DMS153 (cell line): Measurements from ENCODE around the gene DCAF7.

Experiments
- DNase-seq: peaks from one replicate; lab custom pipeline; 2025; lab: John Stamatoyannopoulos, UW

Gene DCAF7

DNA sequence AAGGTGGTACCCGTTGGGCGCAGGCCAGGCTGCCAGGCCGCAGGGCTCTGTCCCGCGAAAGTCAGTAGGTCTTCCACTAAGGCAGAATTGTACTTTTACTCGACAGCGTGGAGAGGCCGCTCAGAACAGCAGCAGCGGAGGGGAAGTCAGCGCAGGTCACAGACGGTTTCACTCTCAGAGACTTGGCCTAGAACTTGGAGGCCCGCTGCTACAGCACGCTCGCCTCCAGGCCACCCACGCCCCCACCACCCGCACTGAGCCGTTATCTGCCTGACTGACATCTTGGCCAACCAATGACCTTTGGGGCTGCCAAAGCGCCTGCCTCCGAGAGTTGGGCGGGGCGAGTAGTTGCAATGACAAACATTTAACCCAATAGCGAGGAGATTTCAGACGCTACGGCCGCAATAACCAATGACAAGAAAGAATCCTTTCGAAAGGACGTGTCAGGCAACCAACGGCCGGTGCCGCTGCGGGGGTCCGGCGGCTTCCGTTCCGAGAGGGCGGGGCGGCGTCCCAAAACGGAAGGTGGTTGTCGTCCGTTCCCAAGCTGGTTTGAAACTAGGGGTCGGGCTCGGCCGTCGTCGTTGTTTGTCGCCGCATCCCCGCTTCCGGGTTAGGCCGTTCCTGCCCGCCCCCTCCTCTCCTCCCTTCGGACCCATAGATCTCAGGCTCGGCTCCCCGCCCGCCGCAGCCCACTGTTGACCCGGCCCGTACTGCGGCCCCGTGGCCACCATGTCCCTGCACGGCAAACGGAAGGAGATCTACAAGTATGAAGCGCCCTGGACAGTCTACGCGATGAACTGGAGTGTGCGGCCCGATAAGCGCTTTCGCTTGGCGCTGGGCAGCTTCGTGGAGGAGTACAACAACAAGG lies at the start of gene DCAF7:
DCAF7 (plus strand) TSS at position 532 of the 871 bp plus-strand sequence; CDS start at position 733, 201 bp downstream.
- peak; percentile 99 for DNase-seq

DNA sequence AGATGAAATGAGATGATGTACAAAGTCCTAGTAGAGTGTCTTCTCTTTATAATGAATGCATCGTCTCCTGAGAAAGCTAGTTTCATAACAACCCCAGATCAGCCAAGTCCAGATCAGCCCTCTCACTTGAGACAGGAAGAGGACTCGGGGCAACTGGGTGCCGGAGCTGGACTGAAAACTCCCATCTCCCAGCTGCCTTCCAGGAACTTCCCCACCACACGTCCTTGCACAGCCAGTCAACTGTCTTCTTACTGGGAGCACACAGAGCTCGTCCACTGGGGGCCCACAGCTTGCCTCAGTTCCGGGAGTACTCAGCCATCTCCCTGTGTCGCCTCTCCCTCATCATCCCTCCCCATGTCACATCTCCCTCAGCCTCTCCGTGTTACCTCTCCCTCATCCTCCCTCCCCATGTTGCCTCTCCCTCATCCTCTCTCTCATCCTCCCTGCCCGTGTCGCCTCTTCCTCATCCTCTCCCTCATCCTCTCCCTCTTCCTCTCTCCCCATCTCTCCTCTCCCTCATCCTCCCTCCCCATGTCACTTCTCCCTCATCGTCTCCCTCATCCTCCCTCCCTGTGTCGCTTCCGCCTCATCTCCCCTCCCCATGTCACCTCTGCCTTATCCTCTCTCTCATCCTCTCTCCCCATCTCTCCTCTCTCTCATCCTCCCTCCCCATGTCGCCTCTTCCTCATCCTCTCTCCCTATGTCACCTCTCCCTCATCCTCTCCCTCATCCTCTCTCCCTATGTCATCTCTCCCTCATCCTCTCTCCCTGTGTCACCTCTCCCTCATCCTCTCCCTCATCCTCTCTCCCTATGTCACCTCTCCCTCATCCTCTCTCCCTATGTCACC lies 49.5 kb upstream of the DCAF7 start:
- DNase-seq = no peak

- peak; percentile 74 for DNase-seq
Measured at GRCh38 chr17:63503341-63503705, 47.0 kb upstream of the DCAF7 start.

DNA sequence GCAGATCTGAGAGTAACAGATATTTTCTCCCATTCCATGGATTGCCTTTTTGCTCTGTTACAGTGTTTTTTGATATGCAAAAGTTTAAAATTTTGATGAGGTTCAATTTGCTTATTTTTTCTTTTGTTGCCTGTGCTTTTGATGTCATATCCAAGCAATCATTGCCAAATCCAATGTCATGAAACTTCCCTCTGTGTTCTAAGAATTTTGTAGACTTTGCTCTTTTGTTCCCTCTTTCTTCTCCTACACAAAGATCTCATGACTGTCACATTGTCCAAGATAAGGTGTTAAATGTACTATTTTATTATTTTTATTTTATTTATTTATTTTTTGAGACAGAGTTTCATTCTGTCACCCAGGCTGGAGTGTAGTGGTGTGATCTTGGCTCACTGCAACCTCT lies 46.0 kb upstream of the DCAF7 start:
- no peak for DNase-seq

DNA sequence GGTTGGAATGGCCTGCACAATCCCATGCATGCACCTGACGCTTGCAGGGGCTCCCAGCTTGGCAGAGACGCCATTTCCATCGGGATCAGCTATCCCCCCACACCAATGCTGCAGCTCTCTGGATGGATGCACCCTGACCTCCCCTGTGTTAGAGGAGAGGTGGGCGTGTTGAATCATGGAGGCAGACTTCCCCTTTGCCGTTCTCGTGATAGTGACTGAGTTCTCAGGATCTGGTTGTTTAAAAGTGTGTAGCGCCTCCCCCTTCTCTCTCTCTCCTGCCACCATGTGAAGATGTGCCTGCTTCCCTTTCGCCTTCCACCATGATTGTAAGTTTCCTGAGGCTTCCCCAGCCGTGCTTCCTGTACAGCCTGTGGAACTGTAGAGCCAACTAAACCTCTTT lies 44.9 kb upstream of the DCAF7 start:
- DNase-seq = no peak

- DNase-seq = no peak
Measured at GRCh38 chr17:63506627-63507026, 43.6 kb upstream of the DCAF7 start.

DNA sequence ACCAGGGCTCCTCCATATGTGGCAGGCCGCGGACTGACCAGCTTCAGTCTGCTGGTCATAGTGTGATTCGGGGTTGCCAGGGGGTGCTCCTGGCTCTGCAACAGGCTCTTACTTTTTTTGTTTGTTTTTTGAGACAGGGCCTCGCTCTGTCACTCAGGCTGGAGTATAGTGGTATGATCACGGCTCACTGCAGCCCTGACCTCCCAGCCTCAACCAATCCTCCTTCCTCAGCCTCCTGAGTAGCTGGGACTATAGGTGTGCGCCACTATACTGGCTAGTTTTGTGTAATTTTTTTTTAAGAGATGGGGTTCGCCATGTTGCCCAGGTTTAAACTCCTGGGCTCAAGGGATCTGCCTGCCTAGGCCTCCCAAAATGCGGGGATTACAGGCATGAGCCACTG lies 38.9 kb upstream of the DCAF7 start:
- DNase-seq = no peak

DNA sequence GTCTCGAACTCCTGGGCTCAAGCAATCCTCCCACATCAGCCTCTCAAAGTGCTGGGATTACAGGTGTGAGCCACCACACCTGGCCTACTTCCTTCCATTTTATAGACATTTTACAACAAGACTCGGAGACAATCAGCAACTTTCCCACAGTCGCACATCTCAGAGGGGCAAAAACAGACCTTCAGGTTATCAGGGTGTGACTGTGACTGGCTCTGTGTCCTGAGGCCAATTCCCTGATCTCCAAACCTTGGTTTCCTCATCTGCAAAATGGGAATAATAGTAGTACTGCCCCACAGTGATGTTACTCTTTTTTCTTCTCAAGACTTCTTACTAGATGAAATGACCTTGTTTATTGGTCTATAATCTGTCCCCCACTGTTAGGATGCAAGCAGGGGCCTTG lies 37.9 kb upstream of the DCAF7 start:
- no peak for DNase-seq

DNA sequence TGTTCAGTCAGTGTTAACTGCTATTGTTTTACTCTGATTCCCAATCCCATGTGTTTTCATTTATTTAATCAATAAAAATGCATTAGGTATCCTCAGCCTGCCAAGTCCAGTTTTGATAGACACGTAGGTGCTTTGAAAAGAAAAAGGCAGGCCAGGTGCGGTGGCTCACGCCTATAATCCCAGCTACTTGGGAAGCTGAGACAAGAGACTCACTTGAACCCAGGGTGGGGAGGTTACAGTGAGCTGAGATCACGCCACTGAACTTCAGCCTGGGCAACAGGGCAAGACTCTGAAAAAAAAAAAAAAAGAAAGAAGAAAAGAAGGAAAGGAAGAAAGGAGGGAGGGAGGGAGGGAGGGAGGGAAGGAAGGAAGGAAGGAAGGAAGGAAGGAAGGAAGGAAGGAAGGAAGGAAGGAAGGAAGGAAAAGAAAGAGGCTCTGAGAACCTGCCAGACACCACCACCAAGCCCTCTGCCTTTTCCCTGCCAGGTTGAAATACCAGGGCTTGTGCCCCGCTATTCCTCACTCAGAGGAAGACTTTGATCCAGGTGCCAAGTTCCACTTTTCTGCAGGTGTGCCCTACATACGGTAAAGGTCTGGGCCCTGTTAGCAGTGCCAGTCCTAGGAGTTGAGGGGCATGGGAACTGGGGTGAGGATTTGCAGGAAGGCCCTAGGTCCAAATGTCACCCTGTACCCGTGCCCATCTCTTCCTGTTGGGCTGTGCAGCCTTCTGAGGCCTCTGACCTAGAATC lies 37.2 kb upstream of the DCAF7 start:
- peak; percentile 7 for DNase-seq

DNA sequence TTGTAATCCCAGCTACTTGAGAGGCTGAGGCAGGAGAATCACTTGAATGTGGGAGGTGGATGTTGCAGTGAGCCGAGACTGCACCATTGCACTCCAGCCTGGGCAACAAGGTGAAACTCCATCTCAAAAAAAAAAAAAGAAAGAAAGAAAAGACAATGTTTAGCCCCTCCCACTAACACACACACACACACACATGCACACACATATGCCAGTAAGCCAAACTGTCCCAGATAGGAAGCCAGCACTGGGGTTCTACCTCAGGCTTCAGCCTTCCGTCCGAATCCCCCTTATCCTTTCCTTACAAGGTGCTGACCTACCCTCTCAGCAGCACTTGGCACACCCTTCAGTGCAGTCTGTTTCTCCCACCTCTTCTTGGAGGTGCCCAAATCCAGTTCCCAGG lies 35.8 kb upstream of the DCAF7 start:
- no peak for DNase-seq

GRCh38 chr17:63514974-63515373 lies 35.3 kb upstream of the DCAF7 start:
- DNase-seq = no peak

- DNase-seq = no peak
Measured at GRCh38 chr17:63515426-63515825, 34.9 kb upstream of the DCAF7 start.

GRCh38 chr17:63516910-63517824 lies 33.1 kb upstream of the DCAF7 start:
- DNase-seq = no peak

DNA sequence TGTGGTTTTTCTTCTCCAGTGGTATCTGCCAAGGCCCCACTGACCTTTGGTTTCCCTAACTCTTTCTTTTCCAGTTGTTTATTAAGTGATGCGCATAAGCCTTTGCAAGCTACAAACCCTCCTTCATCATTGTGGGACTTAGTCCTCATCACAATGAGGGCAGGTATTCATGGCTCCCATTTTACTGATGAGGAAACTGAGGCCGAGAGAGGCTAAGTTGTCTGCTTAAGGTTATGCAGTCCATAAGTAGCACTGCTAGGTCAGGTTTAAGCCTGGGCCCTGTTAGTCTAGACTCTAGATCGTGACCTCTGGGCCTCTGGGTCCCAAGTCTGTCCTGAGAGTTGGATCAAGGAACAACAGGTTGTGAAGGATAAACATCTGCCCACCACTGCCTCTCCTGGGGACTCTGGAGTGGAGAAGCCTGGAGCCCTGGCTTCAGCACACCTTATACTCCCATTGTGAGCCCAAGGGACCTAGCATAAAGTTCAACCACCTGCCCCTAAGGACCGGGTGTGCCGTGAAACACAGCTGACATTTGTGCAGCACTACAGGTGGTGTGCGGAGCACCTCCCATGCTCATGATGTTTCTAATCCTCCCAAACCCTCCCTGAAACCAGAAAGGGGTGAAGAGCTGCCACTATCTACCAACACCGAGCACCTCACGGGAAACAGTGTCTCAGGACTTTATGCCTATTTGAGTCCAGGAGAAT lies 32.3 kb upstream of the DCAF7 start:
- peak; percentile 32 for DNase-seq

DNA sequence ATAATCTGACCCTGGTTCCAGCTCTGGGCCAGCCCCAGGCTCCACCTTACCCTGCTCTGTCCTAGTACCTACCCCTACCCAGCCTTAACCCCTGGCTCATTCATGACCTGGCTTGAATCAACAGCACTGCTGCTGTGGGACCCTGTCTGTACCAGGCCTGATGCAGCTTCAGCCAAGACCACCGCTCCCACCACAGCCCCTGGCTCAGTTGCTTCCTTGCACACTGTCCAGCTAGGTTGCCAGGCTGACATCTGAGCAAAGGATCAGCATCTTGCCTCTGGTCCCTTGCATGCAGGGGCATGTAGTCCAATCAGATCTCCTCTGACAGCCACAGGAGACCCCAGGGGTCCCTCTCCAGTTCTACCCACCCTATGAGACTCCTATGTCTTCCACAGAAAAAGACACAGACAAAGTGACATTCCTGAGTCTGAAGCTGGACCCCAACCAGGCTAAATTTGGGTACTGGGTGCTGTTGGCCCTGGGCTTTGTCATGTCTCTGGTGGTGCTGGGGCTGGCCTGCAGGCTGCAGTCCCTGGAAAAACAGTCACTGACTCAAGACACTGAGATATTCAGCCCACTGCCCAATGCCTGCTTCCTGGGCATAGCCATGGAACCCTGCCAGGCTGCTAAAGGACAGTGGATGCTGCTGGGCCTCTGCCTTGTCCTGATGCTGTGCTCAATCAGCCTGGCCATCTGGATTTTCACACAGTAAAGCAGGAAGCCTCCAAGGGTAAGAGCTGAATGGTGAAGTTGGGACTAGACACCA lies 31.0 kb upstream of the DCAF7 start:
- DNase-seq = no peak

GRCh38 chr17:63519972-63520882 lies 30.1 kb upstream of the DCAF7 start:
- DNase-seq = peak; percentile 97

GRCh38 chr17:63523253-63523855 lies 26.9 kb upstream of the DCAF7 start, which contains the start of gene KCNH6:
Gene KCNH6, plus strand, starts transcription at chr17:63523358. Its CDS starts 56 bp downstream, at chr17:63523414.
- DNase-seq = no peak

GRCh38 chr17:63524051-63524450 lies 26.2 kb upstream of the DCAF7 start:
- DNase-seq = no peak
